AG04449 (cell line): ENCODE data around the gene TAS1R1.

Experiments
- CTCF ChIA-PET: fragments of 350-600 bp; formaldehyde crosslinking; extraction: SDS; loops from one replicate; lab custom pipeline; 2021; ENCODE audit warnings: antibody characterized with exemption; lab: Yijun Ruan, JAX
- POLR2A ChIA-PET: fragments of 400-600, 350-600 bp; formaldehyde crosslinking; extraction: SDS; loops from one replicate; lab custom pipeline; 2020; ENCODE audit warnings: antibody characterized with exemption, inconsistent platforms; lab: Yijun Ruan, JAX
- DNase-seq: peaks from one replicate; pipeline ENCODE4 v3.0.0-alpha.2; 2010; ENCODE audit warnings: low read depth, low spot score
- H3K4me3 ChIP-seq: 2 replicates; pipeline ENCODE4 v1.5.1; 2011; ENCODE audit warnings: low read depth, mild to moderate bottlenecking, control low read depth, low read length
- TF ChIP-seq, protein P1 (sequence below): IDR thresholded peaks from one replicate; pipeline ENCODE4 v1.5.1; 2011; ENCODE audit warnings: mild to moderate bottlenecking, moderate library complexity, low read length, control low read depth, inconsistent platforms; ENCODE audit not compliant: insufficient read depth; ENCODE audit errors: missing control alignments

Gene TAS1R1

GRCh38 chr1:6519491-6519934 is 35.6 kb upstream of the TAS1R1 start:
- no peak overlapping the region for H3K4me3 ChIP-seq
- DNase-seq = no peak
- TF ChIP-seq, protein P1, sequence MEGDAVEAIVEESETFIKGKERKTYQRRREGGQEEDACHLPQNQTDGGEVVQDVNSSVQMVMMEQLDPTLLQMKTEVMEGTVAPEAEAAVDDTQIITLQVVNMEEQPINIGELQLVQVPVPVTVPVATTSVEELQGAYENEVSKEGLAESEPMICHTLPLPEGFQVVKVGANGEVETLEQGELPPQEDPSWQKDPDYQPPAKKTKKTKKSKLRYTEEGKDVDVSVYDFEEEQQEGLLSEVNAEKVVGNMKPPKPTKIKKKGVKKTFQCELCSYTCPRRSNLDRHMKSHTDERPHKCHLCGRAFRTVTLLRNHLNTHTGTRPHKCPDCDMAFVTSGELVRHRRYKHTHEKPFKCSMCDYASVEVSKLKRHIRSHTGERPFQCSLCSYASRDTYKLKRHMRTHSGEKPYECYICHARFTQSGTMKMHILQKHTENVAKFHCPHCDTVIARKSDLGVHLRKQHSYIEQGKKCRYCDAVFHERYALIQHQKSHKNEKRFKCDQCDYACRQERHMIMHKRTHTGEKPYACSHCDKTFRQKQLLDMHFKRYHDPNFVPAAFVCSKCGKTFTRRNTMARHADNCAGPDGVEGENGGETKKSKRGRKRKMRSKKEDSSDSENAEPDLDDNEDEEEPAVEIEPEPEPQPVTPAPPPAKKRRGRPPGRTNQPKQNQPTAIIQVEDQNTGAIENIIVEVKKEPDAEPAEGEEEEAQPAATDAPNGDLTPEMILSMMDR = no peak
- ChIA-PET CTCF (interaction anchor here (1.5 to 11.4 kb wide), 3 partner anchors 17 to 78 kb away, joined by 4 to 139 read pairs (median 88); partner anchors contain the start of gene PLEKHG5), POLR2A (no interaction called here)

GRCh38 chr1:6519935-6520671 is 35.0 kb upstream of the TAS1R1 start:
- H3K4me3 ChIP-seq = no peak overlapping the region
- ChIA-PET POLR2A (no interaction called here), CTCF (interaction anchor here (1.0 to 11.4 kb wide), 5 partner anchors 16 to 79 kb away, joined by 3 to 139 read pairs (median 4); partner anchors contain the start of genes PLEKHG5 and TAS1R1)
- TF ChIP-seq, protein P1 = no peak
- DNase-seq = peak; percentile 24

GRCh38 chr1:6521536-6521935 is 33.6 kb upstream of the TAS1R1 start:
- ChIA-PET CTCF (interaction anchor here (0.7 to 11.4 kb wide), 11 partner anchors 9 to 125 kb away, joined by 3 to 139 read pairs (median 3); partner anchors contain the start of gene PLEKHG5), POLR2A (interaction anchor here (0.6 kb wide), 1 partner anchor 62 kb away, joined by 3 read pairs; no protein-coding TSS in a partner anchor)
- DNase-seq = no peak
- TF ChIP-seq, protein P1 = no peak
- no peak overlapping the region for H3K4me3 ChIP-seq

GRCh38 chr1:6523566-6523965 is 31.5 kb upstream of the TAS1R1 start:
- DNase-seq = no peak
- CTCF ChIA-PET = interaction anchor here (0.6 to 11.4 kb wide), 15 partner anchors 8 to 82 kb away, joined by 3 to 139 read pairs (median 5); partner anchors contain the start of genes NOL9, PLEKHG5 and TAS1R1
- no peak overlapping the region for H3K4me3 ChIP-seq
- POLR2A ChIA-PET = no interaction called here
- TF ChIP-seq, protein P1 = peak; percentile 52

- H3K4me3 ChIP-seq = no peak overlapping the region
- TF ChIP-seq, protein P1 = no peak
- ChIA-PET POLR2A (no interaction called here), CTCF (interaction anchor here (1.0 to 11.4 kb wide), 4 partner anchors 10 to 80 kb away, joined by 3 to 139 read pairs (median 46); partner anchors contain the start of genes NOL9, PLEKHG5 and TAS1R1)
- DNase-seq = no peak
Measured at GRCh38 chr1:6526316-6526715, 28.8 kb upstream of the TAS1R1 start.

- ChIA-PET POLR2A (no interaction called here), CTCF (interaction anchor here (1.5 to 11.4 kb wide), 4 partner anchors 8 to 39 kb away, joined by 4 to 139 read pairs (median 52); partner anchors contain the start of genes NOL9, PLEKHG5 and TAS1R1)
- DNase-seq = no peak
- TF ChIP-seq, protein P1 = no peak
- no peak overlapping the region for H3K4me3 ChIP-seq
Measured at GRCh38 chr1:6528492-6528891, 26.6 kb upstream of the TAS1R1 start.
